Fibroblast of lung (primary cell): ENCODE data around the gene PTPDC1. TPM values are rescaled to one million over a fixed set of nuclear protein-coding genes. Genes with fewer than 3 reads are reported as not detected.

ENCODE experiments used
- DNase-seq, 2 donors: peaks; one replicate each; pipeline versions ENCODE4 v3.0.0 to v3.0.0-alpha.2; 2010; ENCODE audit warnings: low read depth in 2 of 2
- H2AFZ ChIP-seq: 2 replicates; pipeline ENCODE4 v1.5.1; 2012; ENCODE audit warnings: low read length, control low read depth, inconsistent platforms
- H3K27ac ChIP-seq: 2 replicates; pipeline ENCODE4 v1.5.1; 2011; ENCODE audit warnings: low read length, control low read depth; ENCODE audit not compliant: insufficient read depth
- H3K27me3 ChIP-seq: 2 replicates; pipeline ENCODE4 v1.5.1; 2011; ENCODE audit warnings: mild to moderate bottlenecking, low read length; ENCODE audit not compliant: control insufficient read depth, insufficient read depth
- H3K36me3 ChIP-seq: 2 replicates; pipeline ENCODE4 v1.5.1; 2011; ENCODE audit warnings: low read length; ENCODE audit not compliant: control insufficient read depth, insufficient read depth
- H3K4me1 ChIP-seq: 2 replicates; pipeline ENCODE4 v1.5.1; 2011; ENCODE audit warnings: low read length; ENCODE audit not compliant: control insufficient read depth, insufficient read depth; ENCODE audit errors: extremely low read depth
- H3K4me2 ChIP-seq: 2 replicates; pipeline ENCODE4 v1.5.1; 2011; ENCODE audit warnings: low read length, control low read depth; ENCODE audit not compliant: insufficient read depth; ENCODE audit errors: extremely low read depth
- H3K4me3 ChIP-seq, 4 experiments: fragments of 200-600 bp in 1 of 4; sonication (generic) in 1 of 4; replicated peaks in 1 of 4; 2 replicates each; pipeline ENCODE4 v1.5.1; 2011 to 2016; ENCODE audit warnings: low read length in 4 of 4, low read depth in 3 of 4, mild to moderate bottlenecking in 3 of 4, control low read depth in 2 of 4, inconsistent platforms in 1 of 4, mixed read lengths in 1 of 4; ENCODE audit not compliant: insufficient read depth in 1 of 4; ENCODE audit errors: control extremely low read depth in 1 of 4
- H3K79me2 ChIP-seq: 2 replicates; pipeline ENCODE4 v1.5.1; 2012; ENCODE audit warnings: mild to moderate bottlenecking, low read length, inconsistent platforms; ENCODE audit not compliant: control insufficient read depth, insufficient read depth
- H3K9ac ChIP-seq: 2 replicates; pipeline ENCODE4 v1.5.1; 2011; ENCODE audit warnings: mild to moderate bottlenecking, low read length, control low read depth; ENCODE audit not compliant: insufficient read depth
- H3K9me3 ChIP-seq: 2 replicates; pipeline ENCODE4 v1.5.1; 2012; ENCODE audit warnings: low read depth, low read length; ENCODE audit not compliant: control insufficient read depth, insufficient read depth
- H4K20me1 ChIP-seq: 2 replicates; pipeline ENCODE4 v1.5.1; 2011; ENCODE audit warnings: low read length; ENCODE audit not compliant: control insufficient read depth, insufficient read depth; ENCODE audit errors: extremely low read depth
- EZH2 ChIP-seq: IDR thresholded peaks from 2 replicates; pipeline ENCODE4 v1.5.1; 2012; ENCODE audit warnings: low read length, control low read depth, mild to moderate bottlenecking; ENCODE audit errors: missing control alignments
- polyA plus RNA-seq, 2 donors: library from polyadenylated mRNA; depleted of rRNA in 1 of 2; stranded (reverse) in 1 of 2; unstranded in 1 of 2; fragments of >200 nt; gene quantifications; 2 replicates each; pipeline ENCODE4 v1.2.1, GENCODE V29; 2011 to 2012; ENCODE audit warnings: missing spikeins in 1 of 2
- total RNA-seq: library from RNA; depleted of rRNA; stranded (reverse); fragments of >200 nt; gene quantifications from 2 replicates; pipeline ENCODE4 v1.2.1, GENCODE V29; 2014
- TF ChIP-seq, protein P1 (sequence below), 2 donors: IDR thresholded peaks in 1 of 2; conservative IDR thresholded peaks in 1 of 2; 1 replicate in 1 of 2; 2 replicates in 1 of 2; pipeline ENCODE4 v1.5.1; 2011 to 2012; ENCODE audit warnings: low read length in 2 of 2, control low read depth in 1 of 2, inconsistent platforms in 1 of 2, low read depth in 1 of 2, mild to moderate bottlenecking in 1 of 2

PTPDC1 gene
- total and polyA plus RNA-seq, 2 donors (not counting 1 experiment from before 2014, with no cell fraction given): 4.4 to 7.6 TPM

DNA sequence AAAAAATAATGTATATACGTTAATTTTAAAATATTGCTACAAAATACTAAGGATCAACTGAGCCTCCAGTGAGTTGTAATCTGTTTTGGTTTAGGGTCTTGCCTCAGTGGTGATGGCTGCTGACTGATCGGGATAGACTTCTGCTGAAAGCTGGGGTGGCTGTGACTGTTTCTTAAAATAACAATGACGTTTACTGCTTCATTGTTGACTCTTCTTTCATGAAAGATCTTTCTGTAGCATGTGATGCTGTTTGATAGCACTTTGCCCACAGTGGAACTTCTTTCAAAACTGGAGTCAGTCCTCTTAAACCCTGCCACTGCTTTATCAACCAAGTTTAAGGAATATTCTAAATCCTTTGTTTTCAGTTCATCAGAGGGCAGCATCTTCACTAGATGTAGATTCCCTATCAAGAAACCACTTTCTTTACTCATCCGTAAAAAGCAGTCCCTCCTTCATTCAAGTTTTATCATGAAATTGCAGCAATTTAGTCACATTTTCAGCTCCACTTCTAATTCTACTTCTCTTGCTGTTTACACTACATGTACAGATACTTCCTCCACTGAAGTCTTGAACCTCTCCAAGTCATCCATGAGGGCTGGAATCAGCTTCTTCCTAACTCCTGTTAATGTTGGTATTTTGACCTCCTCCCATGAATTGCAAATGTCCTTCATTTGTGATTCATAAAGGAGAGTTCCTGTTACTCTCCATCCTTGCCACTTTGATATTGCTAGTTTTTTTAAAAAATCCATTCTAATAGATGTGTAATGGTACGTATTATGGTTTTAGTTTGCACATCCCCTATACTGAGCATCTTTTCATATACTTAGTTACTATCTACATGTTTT is 41.5 kb upstream of the PTPDC1 start:
- no peak overlapping the region for H3K4me3 ChIP-seq
- no peak overlapping the region for H3K4me2 ChIP-seq
- H3K36me3 ChIP-seq: no peaks in the 10 kb centered on the region
- no peaks in the 10 kb centered on the region for H3K9me3 ChIP-seq
- no peaks in the 10 kb centered on the region for H3K79me2 ChIP-seq
- H3K27ac ChIP-seq: no peak overlapping the region
- H3K4me1 ChIP-seq: no peaks in the 10 kb centered on the region
- TF ChIP-seq EZH2: no peak
- TF ChIP-seq, protein P1, sequence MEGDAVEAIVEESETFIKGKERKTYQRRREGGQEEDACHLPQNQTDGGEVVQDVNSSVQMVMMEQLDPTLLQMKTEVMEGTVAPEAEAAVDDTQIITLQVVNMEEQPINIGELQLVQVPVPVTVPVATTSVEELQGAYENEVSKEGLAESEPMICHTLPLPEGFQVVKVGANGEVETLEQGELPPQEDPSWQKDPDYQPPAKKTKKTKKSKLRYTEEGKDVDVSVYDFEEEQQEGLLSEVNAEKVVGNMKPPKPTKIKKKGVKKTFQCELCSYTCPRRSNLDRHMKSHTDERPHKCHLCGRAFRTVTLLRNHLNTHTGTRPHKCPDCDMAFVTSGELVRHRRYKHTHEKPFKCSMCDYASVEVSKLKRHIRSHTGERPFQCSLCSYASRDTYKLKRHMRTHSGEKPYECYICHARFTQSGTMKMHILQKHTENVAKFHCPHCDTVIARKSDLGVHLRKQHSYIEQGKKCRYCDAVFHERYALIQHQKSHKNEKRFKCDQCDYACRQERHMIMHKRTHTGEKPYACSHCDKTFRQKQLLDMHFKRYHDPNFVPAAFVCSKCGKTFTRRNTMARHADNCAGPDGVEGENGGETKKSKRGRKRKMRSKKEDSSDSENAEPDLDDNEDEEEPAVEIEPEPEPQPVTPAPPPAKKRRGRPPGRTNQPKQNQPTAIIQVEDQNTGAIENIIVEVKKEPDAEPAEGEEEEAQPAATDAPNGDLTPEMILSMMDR (conservative IDR thresholded peaks at IDR 0.05 in 1 of 2, IDR thresholded peaks at IDR 0.05 in 1 of 2; ENCODE audit: low read depth in 1 of 2, low read length in 2 of 2): no peak
- peak in 1 of 2 donors; percentile 15 for DNase-seq
- H2AFZ ChIP-seq: no peak overlapping the region
- no peaks in the 10 kb centered on the region for H4K20me1 ChIP-seq
- H3K27me3 ChIP-seq: no peaks in the 10 kb centered on the region
- H3K9ac ChIP-seq: no peak overlapping the region

DNA sequence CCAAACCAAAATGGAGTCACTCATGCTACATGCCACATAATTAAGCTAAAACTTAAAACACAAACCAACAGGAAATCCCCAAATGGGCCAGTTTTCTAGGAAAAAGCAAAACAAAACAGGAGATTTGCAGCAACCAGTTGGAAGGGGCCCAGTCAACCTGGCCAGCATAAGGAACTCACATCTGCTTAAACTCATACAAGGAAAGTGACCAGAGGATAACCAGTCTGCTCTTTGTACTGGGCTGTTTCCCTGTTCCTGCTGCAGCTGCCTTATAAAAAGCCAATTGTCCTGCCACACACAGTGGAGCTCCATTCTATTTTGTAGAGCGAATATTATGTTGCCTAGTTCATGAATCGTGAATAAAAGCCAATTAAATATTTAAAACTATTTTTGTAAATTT is 29.5 kb upstream of the PTPDC1 start:
- Histone ChIP-seq H3K4me2 (no peak overlapping the region), H3K4me3 (no peak overlapping the region), H3K9me3 (no peaks in the 10 kb centered on the region), H3K27ac (no peak overlapping the region), H3K36me3 (no peaks in the 10 kb centered on the region), H3K79me2 (no peaks in the 10 kb centered on the region), H3K27me3 (no peaks in the 10 kb centered on the region), H3K9ac (no peak overlapping the region), H4K20me1 (no peaks in the 10 kb centered on the region), H3K4me1 (no peaks in the 10 kb centered on the region), H2AFZ (no peak overlapping the region)
- TF ChIP-seq EZH2: no peak
- TF ChIP-seq, protein P1 (conservative IDR thresholded peaks at IDR 0.05 in 1 of 2, IDR thresholded peaks at IDR 0.05 in 1 of 2; ENCODE audit: low read depth in 1 of 2, low read length in 2 of 2): no peak
- no peak for DNase-seq

DNA sequence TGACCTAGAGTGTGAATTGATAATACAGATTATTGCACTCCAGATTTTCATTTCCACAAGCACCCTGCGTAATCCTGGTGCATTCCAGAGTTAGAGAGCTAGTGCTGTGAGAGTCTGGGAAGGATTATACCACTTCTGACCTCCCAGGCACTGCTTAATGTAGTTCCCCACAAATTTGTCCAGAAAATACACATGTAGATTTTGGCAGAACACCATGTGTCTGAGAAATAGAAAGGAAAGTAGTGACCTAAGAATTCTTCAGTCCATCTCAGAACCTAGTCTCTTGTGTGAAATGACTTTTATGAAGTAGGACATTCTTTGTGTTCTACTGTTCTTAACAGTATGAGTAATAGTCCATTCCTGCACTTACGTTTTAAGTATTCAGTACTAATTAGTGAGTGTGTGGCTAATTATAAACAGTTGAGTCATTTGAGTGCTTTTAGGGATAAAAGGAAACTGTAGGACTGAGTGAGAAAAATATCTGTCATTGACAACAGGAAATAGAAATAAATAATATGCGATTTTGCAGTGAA is 27.8 kb upstream of the PTPDC1 start:
- H3K9ac ChIP-seq: no peak overlapping the region

More for the DNA sequence above, 27.8 kb upstream of the PTPDC1 start:
- TF ChIP-seq, protein P1 (conservative IDR thresholded peaks at IDR 0.05 in 1 of 2, IDR thresholded peaks at IDR 0.05 in 1 of 2; ENCODE audit: low read depth in 1 of 2, low read length in 2 of 2): no peak
- TF ChIP-seq EZH2: no peak
- Histone ChIP-seq H3K36me3 (no peaks in the 10 kb centered on the region), H3K27me3 (no peaks in the 10 kb centered on the region), H2AFZ (no peak overlapping the region), H3K4me1 (no peaks in the 10 kb centered on the region), H3K27ac (no peak overlapping the region), H4K20me1 (no peaks in the 10 kb centered on the region), H3K9me3 (no peaks in the 10 kb centered on the region), H3K4me3 (no peak overlapping the region), H3K79me2 (no peaks in the 10 kb centered on the region), H3K4me2 (peak overlapping the region; percentile 44)
- peak; percentile 80 to 91 for DNase-seq
